ENCODE data around the gene BACH2. TPM values are rescaled to one million over a fixed set of nuclear protein-coding genes. Genes with fewer than 3 reads are reported as not detected.
"Not testable (repeated sequence)": the region's sequence is repeated elsewhere in the genome, so short reads cannot be mapped to it uniquely, and the experiment has no call there.

The BACH2 gene
- polyA plus RNA-seq, 3 donors, result 10.4 to 12.9 (median 11.2) TPM

- no peak for DNase-seq (ENCODE audit: extremely low read depth in 1 of 11, low read depth in 9 of 11, low spot score in 4 of 11)
Measured at GRCh38 chr6:90123831-90124230, 172.8 kb downstream of the BACH2 start.

GRCh38 chr6:90121982-90122381 is 174.7 kb downstream of the BACH2 start:
- no peak for DNase-seq (ENCODE audit: extremely low read depth in 1 of 11, low read depth in 9 of 11, low spot score in 4 of 11)

- no peak for DNase-seq (ENCODE audit: extremely low read depth in 1 of 11, low read depth in 9 of 11, low spot score in 4 of 11)
Measured at GRCh38 chr6:90120327-90120726, 176.3 kb downstream of the BACH2 start.

GRCh38 chr6:90119618-90120017 is 177.0 kb downstream of the BACH2 start:
- no peak for DNase-seq (ENCODE audit: extremely low read depth in 1 of 11, low read depth in 9 of 11, low spot score in 4 of 11)

- DNase-seq (ENCODE audit: extremely low read depth in 1 of 11, low read depth in 9 of 11, low spot score in 4 of 11), result no peak
Measured at GRCh38 chr6:90118581-90118980, 178.1 kb downstream of the BACH2 start.

- no peak for DNase-seq (ENCODE audit: extremely low read depth in 1 of 11, low read depth in 9 of 11, low spot score in 4 of 11)
Measured at GRCh38 chr6:90118069-90118468, 178.6 kb downstream of the BACH2 start.

- DNase-seq (ENCODE audit: extremely low read depth in 1 of 11, low read depth in 9 of 11, low spot score in 4 of 11), result not testable (repeated sequence)
Measured at GRCh38 chr6:90116126-90116525, 180.5 kb downstream of the BACH2 start.

DNA sequence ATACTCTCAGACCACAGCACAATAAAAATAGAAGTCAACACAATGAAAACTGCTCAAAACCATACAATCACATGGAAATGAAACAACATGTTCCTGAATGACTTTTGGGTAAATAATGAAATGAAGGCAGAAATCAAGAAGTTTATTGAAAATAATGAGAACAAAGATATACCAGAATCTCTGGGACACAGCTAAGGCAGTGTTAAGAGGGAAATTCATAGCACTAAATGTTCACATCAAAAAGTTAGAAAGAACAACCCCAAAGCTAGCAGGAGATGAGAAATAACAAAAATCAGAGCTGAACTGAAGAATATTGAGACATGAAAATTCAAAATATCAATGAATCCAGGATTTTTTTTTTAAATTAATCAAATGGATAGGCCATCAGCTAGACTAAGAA is 183.3 kb downstream of the BACH2 start:
- no peak for DNase-seq (ENCODE audit: extremely low read depth in 1 of 11, low read depth in 9 of 11, low spot score in 4 of 11)

- DNase-seq (ENCODE audit: extremely low read depth in 1 of 11, low read depth in 9 of 11, low spot score in 4 of 11), result no peak
Measured at GRCh38 chr6:90111387-90111786, 185.3 kb downstream of the BACH2 start.

GRCh38 chr6:90110971-90111370 is 185.7 kb downstream of the BACH2 start:
- DNase-seq (ENCODE audit: extremely low read depth in 1 of 11, low read depth in 9 of 11, low spot score in 4 of 11), result no peak

GRCh38 chr6:90109141-90109540 is 187.5 kb downstream of the BACH2 start:
- DNase-seq (ENCODE audit: extremely low read depth in 1 of 11, low read depth in 9 of 11, low spot score in 4 of 11), result no peak

DNA sequence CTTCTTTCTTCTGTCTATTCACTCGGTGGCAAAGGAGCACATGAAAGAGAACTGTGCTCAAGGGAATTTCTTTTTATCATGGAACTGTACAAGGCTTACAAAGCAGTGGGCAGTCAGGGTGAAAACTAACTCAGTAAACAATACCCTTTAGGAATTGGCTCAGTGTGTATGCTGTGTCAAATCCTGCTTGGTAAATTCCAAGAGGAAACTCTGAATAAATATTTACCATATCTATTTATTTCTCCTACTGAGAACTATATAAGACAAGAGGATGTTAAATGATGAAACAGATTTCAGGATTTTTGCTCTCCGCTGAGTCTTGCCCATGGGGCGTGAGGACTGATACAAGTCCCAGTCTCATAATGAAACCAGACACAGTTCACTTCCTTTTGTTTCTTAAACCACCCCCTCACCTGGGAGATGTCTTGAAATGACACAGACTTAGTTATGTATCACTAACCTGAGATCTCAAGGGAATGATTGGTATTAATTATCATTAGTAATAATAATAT is 188.8 kb downstream of the BACH2 start:
- no peak for DNase-seq (ENCODE audit: extremely low read depth in 1 of 11, low read depth in 9 of 11, low spot score in 4 of 11)

- DNase-seq (ENCODE audit: extremely low read depth in 1 of 11, low read depth in 9 of 11, low spot score in 4 of 11), result no peak
Measured at GRCh38 chr6:90107371-90107770, 189.3 kb downstream of the BACH2 start.

DNA sequence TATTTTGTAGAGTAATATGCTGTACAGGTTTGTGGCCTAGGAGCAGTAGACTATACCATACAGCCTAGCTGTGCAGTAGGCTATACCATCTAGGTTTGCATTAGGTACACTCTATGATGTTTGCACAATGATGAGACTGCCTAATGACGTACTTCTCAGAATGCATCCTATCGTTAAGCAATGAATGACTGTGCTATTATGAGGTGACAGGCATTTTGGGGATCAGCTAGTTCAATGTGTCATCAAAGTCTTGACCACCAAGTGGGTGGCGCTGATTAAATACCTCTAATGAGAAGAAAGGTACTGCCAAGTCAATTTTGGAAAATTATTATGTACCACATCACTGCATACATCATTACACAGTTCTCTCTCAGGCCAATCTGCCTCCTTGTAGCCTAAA is 190.2 kb downstream of the BACH2 start:
- no peak for DNase-seq (ENCODE audit: extremely low read depth in 1 of 11, low read depth in 9 of 11, low spot score in 4 of 11)

DNA sequence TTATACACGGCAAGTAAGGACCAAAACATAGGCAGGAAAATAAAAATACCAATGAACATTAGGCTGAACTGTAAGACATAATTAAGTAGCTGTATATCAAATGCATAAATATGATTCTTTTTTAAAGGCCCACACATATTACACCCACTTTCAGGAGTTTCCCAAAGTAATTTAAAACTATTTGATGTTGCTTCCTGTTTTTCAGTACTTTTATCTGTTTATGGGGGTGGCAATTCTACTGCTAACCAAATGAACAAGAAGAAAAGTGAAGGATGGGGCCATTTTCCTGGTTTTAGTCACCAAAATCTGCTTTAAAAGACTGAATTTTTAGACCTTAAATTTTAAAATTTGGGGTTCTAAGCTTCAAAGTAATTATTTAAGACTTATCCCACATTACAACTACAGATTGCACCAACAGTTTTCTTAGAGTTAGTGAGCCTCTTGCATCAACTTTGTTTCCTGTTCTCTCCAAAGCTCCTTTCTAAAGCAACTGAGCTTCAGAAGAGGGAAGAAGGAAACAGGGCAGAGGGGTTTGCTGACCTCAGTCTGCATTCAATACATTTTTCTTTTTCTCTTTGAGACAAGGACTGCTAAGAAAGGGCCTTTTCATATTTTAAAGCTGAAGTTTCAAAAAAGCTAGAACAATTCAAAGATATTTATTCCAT is 191.0 kb downstream of the BACH2 start:
- no peak for DNase-seq (ENCODE audit: extremely low read depth in 1 of 11, low read depth in 9 of 11, low spot score in 4 of 11)

- no peak for DNase-seq (ENCODE audit: extremely low read depth in 1 of 11, low read depth in 9 of 11, low spot score in 4 of 11)
Measured at GRCh38 chr6:90103056-90103800, 193.4 kb downstream of the BACH2 start.

- no peak for DNase-seq (ENCODE audit: extremely low read depth in 1 of 11, low read depth in 9 of 11, low spot score in 4 of 11)
Measured at GRCh38 chr6:90101403-90101802, 195.2 kb downstream of the BACH2 start.

GRCh38 chr6:90100059-90100665 is 196.5 kb downstream of the BACH2 start:
- no peak for DNase-seq (ENCODE audit: extremely low read depth in 1 of 11, low read depth in 9 of 11, low spot score in 4 of 11)

DNA sequence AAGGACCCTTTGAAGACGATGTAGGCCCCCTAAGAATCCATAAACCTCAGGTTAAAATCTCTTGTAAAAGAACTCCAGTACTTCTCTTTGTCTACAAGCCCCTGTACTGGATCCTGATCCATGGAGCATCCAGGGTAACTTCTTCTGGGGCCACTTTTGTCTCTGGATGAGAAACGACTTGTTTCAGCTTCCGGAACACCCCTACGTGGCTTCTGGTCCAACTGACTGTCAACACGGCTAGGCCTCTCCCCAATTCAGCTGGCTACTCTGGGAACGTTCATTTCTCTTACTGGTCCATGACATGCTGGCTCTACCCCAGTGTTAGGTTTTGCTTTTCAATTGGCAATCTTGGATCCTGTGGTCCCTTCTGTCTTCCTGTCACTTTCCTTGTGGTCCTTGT is 198.0 kb downstream of the BACH2 start:
- DNase-seq (ENCODE audit: extremely low read depth in 1 of 11, low read depth in 9 of 11, low spot score in 4 of 11), result no peak

- DNase-seq (ENCODE audit: extremely low read depth in 1 of 11, low read depth in 9 of 11, low spot score in 4 of 11), result peak; percentile 19 to 57 (median 39)
Measured at GRCh38 chr6:90098001-90098531, 198.6 kb downstream of the BACH2 start.
